Adrenal gland (tissue), 12 donors: ENCODE measurements around the gene PDLIM5. TPM values are rescaled to one million over a fixed set of nuclear protein-coding genes. Genes with fewer than 3 reads are reported as not detected.

Experiments
- DNase-seq, 7 donors: peaks; one replicate each; pipeline ENCODE4 v3.0.0-alpha.2; 2019 to 2020
- H3K27ac ChIP-seq, 5 donors: fragments of 200-600 bp; sonication (generic) in 4 of 5; 1 replicate in 3 of 5; 2 replicates in 2 of 5; pipeline versions ENCODE4 v1.5.1 to v1.8.0; 2016 to 2020; ENCODE audit warnings: mild to moderate bottlenecking in 1 of 5
- H3K27me3 ChIP-seq: fragments of 200-600 bp; 2 replicates; pipeline ENCODE4 v1.8.0; 2021
- H3K36me3 ChIP-seq, 2 donors: fragments of 200-600 bp; replicated peaks in 1 of 2; 1 replicate in 1 of 2; 2 replicates in 1 of 2; pipeline versions ENCODE4 v1.5.1 to v1.8.0; 2018 to 2022
- H3K4me1 ChIP-seq, 2 donors: fragments of 200-600 bp; replicated peaks in 1 of 2; 1 replicate in 1 of 2; 2 replicates in 1 of 2; pipeline versions ENCODE4 v1.5.1 to v1.8.0; 2018 to 2021
- H3K4me3 ChIP-seq, 4 donors: fragments of 200-600 bp; sonication (generic) in 3 of 4; one replicate each; pipeline ENCODE4 v1.5.1; 2016 to 2018
- H3K9me3 ChIP-seq, 3 donors: fragments of 200-600 bp; sonication (generic) in 1 of 3; replicated peaks in 1 of 3; 1 replicate in 2 of 3; 2 replicates in 1 of 3; pipeline versions ENCODE4 v1.5.1 to v1.8.0; 2016 to 2021
- CTCF ChIP-seq, 6 experiments: fragments of 450-650 bp in 4 of 6; fragments of 200-600 bp in 2 of 6; sonication (generic) in 1 of 6; IDR thresholded peaks; 1 replicate in 5 of 6; 2 replicates in 1 of 6; pipeline versions ENCODE4 v1.5.1 to v1.8.0; 2016 to 2021; ENCODE audit warnings: antibody characterized with exemption in 6 of 6, mild to moderate bottlenecking in 2 of 6, moderate library complexity in 1 of 6
- POLR2A ChIP-seq, 2 donors: fragments of 450-650 bp; IDR thresholded peaks; one replicate each; pipeline ENCODE4 v1.6.1; 2017; ENCODE audit warnings: antibody characterized with exemption in 2 of 2, mild to moderate bottlenecking in 2 of 2, moderate library complexity in 1 of 2
- WGBS, 4 donors: extraction: QIAGEN DNeasy Blood & Tissue Kit in 2 of 4; methylation state at CpG; one replicate each; pipeline versions ENCODE4 v1.1.5 to v1.1.7; 2013 to 2017; 5-methylcytosine and 5-hydroxymethylcytosine counted together
- intact Hi-C, 2 donors: fragments of 100-400 bp; cut with DNase I; formaldehyde crosslinking; loops; one replicate each; pipeline versions ENCODE4 v1.14.1 to v1.15.0; 2022 to 2023
- polyA plus RNA-seq, 3 donors: library from polyadenylated mRNA; stranded (reverse); fragments of 200-250 nt in 2 of 3; fragments of 350-450 nt in 1 of 3; fragmentation: Illumina TruSeq in 1 of 3; extraction: RNeasy Lipid Tissue Mini Kit (QIAGEN cat#74804) in 1 of 3; gene quantifications; one replicate each; pipeline ENCODE4 v1.2.3, GENCODE V29; 2013 to 2014
- total RNA-seq, 9 donors: library from RNA; depleted of rRNA in 4 of 9; stranded (reverse); fragments of >200 nt in 4 of 9; fragments of 120-200 nt in 1 of 9; fragmentation: NEBNext Ultra II Directional in 1 of 9; extraction: Animal tissue kit (Norgen Biotek cat#: 25700) in 1 of 9; gene quantifications; one replicate each; pipeline versions ENCODE4 v1.1.0 to v1.2.4, GENCODE V29; 2013 to 2023
- donor health status: healthy with polysubstance abuse.
- donor health status: Bipolar disorder and iron deficiency.
- donor health status: DM: yes; HTN: yes; CAD: no.
- donor health status: DM: no; HTN: no; CAD: no.
- donor health status: DM: no; HTN: no; CAD: no.
- donor health status: DM: yes; HTN: yes; CAD: no.

Gene PDLIM5
- total and polyA plus RNA-seq, 12 donors, result 26.2 to 150 (median 84.0) TPM

GRCh38 chr4:94613248-94613647, 161.5 kb downstream of the PDLIM5 start:
- Histone ChIP-seq H3K9me3 (no peaks in the 10 kb centered on the region), H3K36me3 (peaks cover 0 to 2% of the 10 kb centered on the region in 2 donors), H3K4me1 (no peaks in the 10 kb centered on the region), H3K4me3 (no peak overlapping the region), H3K27ac (no peak overlapping the region), H3K27me3 (no peaks in the 10 kb centered on the region)
- intact Hi-C loops, result no loop called here
- 56 to 71% (median 63%) methylated on average over 1 of the region's 1 CpG for WGBS, 4 donors
- no peak for DNase-seq
- no peak for TF ChIP-seq POLR2A (IDR thresholded peaks at IDR 0.05)
- TF ChIP-seq CTCF (IDR thresholded peaks at IDR 0.05), result no peak

GRCh38 chr4:94615451-94615850, 163.7 kb downstream of the PDLIM5 start:
- intact Hi-C loops, result no loop called here
- WGBS, 4 donors, result 82 to 92% (median 90%) methylated on average over 4 of the region's 4 CpGs
- no peak overlapping the region for H3K27ac ChIP-seq
- DNase-seq, result no peak
- no peak for TF ChIP-seq POLR2A (IDR thresholded peaks at IDR 0.05)
- TF ChIP-seq CTCF (IDR thresholded peaks at IDR 0.05), result no peak
- H3K4me1 ChIP-seq, result no peaks in the 10 kb centered on the region
- no peaks in the 10 kb centered on the region for H3K9me3 ChIP-seq
- peaks cover 0 to 10% of the 10 kb centered on the region in 2 donors for H3K36me3 ChIP-seq
- H3K4me3 ChIP-seq, result no peak overlapping the region
- no peaks in the 10 kb centered on the region for H3K27me3 ChIP-seq

GRCh38 chr4:94621491-94622080, 169.8 kb downstream of the PDLIM5 start:
- no peak overlapping the region for H3K27ac ChIP-seq
- H3K4me3 ChIP-seq, result no peak overlapping the region
- intact Hi-C loops, result loop anchor here in 1 of 2 donors (10.0 kb wide), 2 partner anchors 473 to 503 kb away; no protein-coding TSS in a partner anchor
- WGBS, 4 donors, result 17 to 25% (median 19%) methylated on average over 6 of the region's 6 CpGs
- peak in 4 of 7 donors; percentile 16 to 26 (median 24) for DNase-seq
- H3K27me3 ChIP-seq, result no peaks in the 10 kb centered on the region
- no peak for TF ChIP-seq POLR2A (IDR thresholded peaks at IDR 0.05)
- peak; percentile 60 to 93 (median 75) for TF ChIP-seq CTCF (IDR thresholded peaks at IDR 0.05)
- H3K9me3 ChIP-seq, result no peaks in the 10 kb centered on the region
- no peaks in the 10 kb centered on the region for H3K4me1 ChIP-seq
- peaks cover 0 to 10% of the 10 kb centered on the region in 2 donors for H3K36me3 ChIP-seq

- H3K36me3 ChIP-seq, result peaks cover 0 to 7% of the 10 kb centered on the region in 2 donors
- intact Hi-C loops, result loop anchor here in 1 of 2 donors (10.0 kb wide), 2 partner anchors 471 to 501 kb away; no protein-coding TSS in a partner anchor
- H3K27ac ChIP-seq, result no peak overlapping the region
Observed at GRCh38 chr4:94623126-94623911, 171.6 kb downstream of the PDLIM5 start.

More at GRCh38 chr4:94623126-94623911, 171.6 kb downstream of the PDLIM5 start:
- Histone ChIP-seq H3K4me1 (no peaks in the 10 kb centered on the region), H3K27me3 (no peaks in the 10 kb centered on the region), H3K4me3 (no peak overlapping the region), H3K9me3 (no peaks in the 10 kb centered on the region)
- no peak for DNase-seq
- no peak for TF ChIP-seq CTCF (IDR thresholded peaks at IDR 0.05)
- TF ChIP-seq POLR2A (IDR thresholded peaks at IDR 0.05), result no peak
- WGBS, 4 donors, result 65 to 69% (median 67%) methylated on average over 3 of the region's 3 CpGs
